Measurements from ENCODE around the gene AGPAT2.

GRCh38 chr9:136733611-136734010 is 46.4 kb upstream of the AGPAT2 start:
- TF ChIP-seq NRF1 (IDR thresholded peaks at IDR 0.05; ENCODE audit: low read depth, low read length) (no peak), CTCF (IDR thresholded peaks at IDR 0.05) (no peak), POLR2AphosphoS5 (IDR thresholded peaks at IDR 0.05; ENCODE audit: low read depth, low read length) (no peak), TAF1 (IDR thresholded peaks at IDR 0.05; ENCODE audit: borderline replicate concordance, low read depth, low read length) (no peak), CHD2 (IDR thresholded peaks at IDR 0.05; ENCODE audit: low read length, partially characterized antibody) (no peak), EP300 (IDR thresholded peaks at IDR 0.05; ENCODE audit: borderline replicate concordance in 1 of 2, low read depth in 1 of 2, low read length in 1 of 2) (no peak), GABPA (IDR thresholded peaks at IDR 0.05; ENCODE audit: low read depth) (no peak), FOXJ3 (CRISPR knock-in tag; IDR thresholded peaks at IDR 0.05) (no peak)
